NCI-H1417 treated with DMSO at 0.1 percent for 48 hours (cell line): ENCODE measurements around the gene ZNF646.

ENCODE experiments used
- DNase-seq: peaks from one replicate; lab custom pipeline; 2025; lab: John Stamatoyannopoulos, UW

ZNF646 gene, protein sequence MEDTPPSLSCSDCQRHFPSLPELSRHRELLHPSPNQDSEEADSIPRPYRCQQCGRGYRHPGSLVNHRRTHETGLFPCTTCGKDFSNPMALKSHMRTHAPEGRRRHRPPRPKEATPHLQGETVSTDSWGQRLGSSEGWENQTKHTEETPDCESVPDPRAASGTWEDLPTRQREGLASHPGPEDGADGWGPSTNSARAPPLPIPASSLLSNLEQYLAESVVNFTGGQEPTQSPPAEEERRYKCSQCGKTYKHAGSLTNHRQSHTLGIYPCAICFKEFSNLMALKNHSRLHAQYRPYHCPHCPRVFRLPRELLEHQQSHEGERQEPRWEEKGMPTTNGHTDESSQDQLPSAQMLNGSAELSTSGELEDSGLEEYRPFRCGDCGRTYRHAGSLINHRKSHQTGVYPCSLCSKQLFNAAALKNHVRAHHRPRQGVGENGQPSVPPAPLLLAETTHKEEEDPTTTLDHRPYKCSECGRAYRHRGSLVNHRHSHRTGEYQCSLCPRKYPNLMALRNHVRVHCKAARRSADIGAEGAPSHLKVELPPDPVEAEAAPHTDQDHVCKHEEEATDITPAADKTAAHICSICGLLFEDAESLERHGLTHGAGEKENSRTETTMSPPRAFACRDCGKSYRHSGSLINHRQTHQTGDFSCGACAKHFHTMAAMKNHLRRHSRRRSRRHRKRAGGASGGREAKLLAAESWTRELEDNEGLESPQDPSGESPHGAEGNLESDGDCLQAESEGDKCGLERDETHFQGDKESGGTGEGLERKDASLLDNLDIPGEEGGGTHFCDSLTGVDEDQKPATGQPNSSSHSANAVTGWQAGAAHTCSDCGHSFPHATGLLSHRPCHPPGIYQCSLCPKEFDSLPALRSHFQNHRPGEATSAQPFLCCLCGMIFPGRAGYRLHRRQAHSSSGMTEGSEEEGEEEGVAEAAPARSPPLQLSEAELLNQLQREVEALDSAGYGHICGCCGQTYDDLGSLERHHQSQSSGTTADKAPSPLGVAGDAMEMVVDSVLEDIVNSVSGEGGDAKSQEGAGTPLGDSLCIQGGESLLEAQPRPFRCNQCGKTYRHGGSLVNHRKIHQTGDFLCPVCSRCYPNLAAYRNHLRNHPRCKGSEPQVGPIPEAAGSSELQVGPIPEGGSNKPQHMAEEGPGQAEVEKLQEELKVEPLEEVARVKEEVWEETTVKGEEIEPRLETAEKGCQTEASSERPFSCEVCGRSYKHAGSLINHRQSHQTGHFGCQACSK (N-terminal part only)

DNA sequence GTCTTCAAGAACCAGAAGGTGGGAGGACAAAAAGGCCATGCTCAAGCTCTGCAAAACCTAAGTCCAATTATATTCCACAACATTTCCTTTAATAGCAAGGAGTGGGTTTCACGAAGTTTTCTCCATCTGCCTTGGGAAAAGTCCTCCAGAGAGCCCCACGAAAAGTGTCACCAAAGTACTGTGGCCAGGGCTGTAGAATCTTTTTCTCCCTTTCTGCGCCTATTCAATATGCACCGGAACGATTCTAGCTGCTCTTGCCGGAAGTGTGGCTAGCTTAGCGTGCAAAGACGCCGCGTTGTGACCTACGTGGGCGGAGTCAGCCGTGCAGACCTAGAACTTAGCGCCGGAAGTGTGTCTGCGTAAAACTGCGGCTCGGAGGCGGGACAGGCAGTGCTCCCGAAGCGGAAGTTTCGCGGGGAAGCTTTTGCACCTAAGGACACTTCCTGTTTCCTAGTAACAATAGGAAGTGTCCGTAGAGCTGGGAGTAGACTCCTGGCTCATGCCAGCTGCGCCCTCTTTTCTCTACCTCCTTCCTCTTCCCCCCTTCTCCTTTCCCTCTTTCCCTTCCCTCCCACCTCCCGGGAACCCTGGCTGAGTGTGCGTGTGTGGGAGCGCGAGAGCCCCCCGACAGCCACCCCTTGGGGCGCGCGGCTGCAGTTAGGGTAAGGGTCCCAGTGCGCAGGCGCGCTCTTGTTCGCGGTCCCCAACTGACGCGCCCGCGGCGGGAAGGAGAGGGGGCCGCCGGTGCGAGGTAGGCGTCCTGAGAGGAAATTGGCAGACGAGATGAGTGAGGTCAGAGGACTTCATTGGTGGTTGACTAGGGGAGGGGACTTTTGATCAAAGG lies at the start of gene ZNF646, which contains the start of gene ZNF668:
TSS of gene ZNF646 (plus strand) at position 453 of the 844 bp plus-strand sequence. CDS start 1,903 bp downstream, outside the sequence.
TSS of gene ZNF668 (minus strand) at position 271 of the 844 bp plus-strand sequence. CDS start 9,781 bp downstream, outside the sequence.
- DNase-seq, result peak; percentile 95

DNA sequence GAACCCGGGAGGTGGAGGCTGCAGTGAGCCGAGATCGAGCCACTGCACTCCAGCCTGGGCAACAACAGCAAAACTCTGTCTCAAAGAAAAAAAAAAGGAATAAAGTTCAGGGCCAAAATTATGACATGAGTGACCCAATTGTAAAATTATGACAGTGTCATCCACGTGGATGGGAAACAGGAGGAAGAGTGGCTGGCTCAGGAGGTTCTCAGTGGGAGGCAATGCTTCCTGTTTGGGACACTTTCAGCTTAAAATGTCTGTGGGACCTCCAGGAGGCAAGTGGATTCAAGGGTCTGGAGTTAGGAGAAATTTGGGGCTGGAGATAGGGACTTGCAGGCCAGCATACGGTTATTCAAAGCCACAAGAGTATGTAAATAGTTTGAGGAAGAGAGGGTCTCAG lies 48.9 kb upstream of the ZNF646 start:
- DNase-seq, result no peak

DNA sequence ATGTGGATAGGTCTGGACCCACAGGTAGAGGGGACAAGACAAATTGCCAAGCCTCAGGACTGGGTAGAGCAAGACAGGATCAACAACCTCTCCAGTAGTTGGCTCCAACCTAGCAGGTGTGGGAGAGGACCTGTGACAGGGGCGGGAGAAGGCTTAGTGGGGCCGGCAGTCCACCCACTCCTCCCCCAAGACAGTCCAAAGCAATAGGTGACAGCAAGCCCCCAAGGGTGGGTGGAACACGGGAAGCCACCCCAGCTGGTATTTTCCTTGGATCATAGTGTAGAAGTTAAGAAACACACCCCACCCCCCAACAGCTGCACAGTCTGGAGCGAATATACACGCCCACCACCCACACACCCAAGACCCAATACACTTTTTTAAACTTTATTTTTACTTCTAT lies 45.0 kb upstream of the ZNF646 start:
- no peak for DNase-seq

DNA sequence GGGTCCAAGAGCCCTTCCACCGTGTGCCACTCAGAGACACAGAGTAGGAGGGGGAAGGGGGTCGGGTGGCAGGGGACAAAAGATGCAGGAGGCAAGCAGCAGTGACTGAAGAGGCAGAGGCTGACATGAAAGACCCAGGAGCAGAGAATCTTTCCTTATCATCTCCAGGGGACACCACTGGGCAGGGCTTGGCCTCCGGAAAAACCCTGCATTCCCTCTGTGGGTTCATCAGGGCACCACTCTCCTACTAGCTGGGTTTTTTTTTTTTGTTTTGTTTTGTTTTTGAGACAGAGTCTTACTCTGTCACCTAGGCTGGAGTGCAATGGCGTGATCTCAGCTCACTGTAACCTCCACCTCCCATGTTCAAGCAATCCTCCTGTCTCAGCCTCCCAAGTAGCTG lies 42.9 kb upstream of the ZNF646 start:
- no peak for DNase-seq

DNA sequence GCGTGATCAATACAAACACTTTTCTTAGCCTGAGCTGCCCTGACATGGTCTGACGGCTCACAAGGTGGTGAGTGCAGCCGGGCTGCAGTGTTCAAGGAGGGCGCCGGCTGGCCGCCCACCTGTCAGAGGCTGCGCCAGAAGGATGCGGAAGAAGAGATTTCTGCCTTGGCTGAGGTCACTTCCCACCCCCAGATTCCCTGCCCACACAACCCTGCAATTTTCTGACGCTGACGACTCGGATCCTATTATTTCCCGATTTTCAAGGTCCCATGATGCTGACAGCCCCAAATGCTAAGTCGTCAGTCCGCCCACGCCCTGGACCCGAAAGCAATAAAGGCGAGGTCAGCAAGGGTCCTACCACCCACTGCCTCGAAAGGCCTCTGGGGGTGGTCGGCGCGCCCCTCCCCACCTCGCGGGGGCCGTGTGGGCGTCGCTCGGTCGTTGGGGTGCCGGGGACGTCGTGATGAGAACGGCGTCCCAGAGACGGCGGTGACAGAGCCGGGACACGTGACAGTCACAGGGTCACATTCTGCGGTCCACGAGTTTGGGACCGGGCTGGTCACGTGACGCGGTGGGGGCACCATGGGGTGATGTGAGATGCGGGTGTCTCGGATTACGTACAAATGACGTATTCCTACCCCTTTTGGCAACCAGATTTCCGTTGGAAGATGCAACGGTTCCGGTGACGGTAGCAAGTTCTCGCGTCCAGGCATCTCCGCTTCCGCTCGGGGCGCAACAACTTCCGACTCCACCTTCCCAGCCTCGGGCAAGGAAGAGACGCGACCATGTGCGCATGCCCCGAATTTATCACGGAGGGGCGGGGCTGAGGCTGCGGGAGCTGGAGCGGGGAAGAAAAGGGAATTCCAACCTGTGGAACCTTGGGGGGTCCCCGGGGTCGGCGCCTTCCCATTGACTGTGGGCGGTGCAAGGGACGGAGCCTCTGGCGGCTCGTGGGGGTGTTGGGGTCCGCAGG lies 41.2 kb upstream of the ZNF646 start, which contains the start of gene STX4:
TSS of gene STX4 (plus strand) at position 823 of the 973 bp plus-strand sequence. CDS start 248 bp downstream, outside the sequence.
- DNase-seq, result peak; percentile 49

DNA sequence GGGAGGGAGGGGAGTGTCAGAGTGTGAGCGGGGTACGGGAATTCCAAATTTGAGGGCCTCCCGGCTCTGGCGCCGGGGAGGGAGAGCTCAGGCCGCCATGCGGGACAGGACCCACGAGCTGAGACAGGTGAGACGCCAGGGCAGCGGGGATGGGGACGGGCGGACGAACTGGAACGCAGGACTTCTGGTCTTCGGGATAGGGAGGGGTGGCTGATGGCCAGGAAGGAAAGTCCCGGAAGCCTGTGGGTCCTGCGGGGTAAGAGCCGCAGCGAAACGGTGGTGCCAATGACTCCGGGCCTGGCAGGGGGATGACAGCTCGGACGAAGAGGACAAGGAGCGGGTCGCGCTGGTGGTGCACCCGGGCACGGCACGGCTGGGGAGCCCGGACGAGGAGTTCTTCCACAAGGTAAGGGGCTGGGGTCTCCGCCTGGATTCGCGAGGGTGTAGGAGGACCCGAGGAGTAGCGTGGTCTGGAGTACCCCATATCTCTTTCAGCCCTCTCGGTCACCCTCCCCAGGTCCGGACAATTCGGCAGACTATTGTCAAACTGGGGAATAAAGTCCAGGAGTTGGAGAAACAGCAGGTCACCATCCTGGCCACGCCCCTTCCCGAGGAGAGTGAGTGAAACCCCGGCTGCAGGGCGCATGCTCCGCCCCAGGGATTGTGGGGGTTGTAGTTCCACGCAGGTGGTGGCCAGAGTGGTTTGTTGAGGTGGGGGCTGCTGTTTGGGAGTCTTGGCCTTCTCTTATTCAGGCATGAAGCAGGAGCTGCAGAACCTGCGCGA lies 40.3 kb upstream of the ZNF646 start:
- DNase-seq, result no peak

DNA sequence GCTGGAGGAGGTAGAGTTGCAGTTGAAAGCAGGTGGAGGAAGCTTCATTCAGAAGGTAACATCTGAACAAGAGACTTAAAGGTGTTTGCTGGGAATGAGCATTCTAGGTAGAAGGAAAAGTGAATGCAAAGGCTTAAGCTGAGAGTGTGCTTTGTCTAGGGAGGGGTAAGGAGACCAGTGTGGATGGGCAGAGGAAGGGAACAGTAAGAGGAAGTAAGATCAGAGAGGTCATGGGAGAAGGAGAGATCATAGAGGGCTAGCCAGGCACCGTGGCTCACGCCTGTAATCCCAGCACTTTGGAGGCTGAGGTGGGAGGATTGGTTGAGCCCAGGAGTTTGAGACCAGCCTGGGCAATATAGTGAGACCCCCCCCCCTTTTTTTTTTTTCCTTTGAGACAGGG lies 37.5 kb upstream of the ZNF646 start:
- no peak for DNase-seq

DNA sequence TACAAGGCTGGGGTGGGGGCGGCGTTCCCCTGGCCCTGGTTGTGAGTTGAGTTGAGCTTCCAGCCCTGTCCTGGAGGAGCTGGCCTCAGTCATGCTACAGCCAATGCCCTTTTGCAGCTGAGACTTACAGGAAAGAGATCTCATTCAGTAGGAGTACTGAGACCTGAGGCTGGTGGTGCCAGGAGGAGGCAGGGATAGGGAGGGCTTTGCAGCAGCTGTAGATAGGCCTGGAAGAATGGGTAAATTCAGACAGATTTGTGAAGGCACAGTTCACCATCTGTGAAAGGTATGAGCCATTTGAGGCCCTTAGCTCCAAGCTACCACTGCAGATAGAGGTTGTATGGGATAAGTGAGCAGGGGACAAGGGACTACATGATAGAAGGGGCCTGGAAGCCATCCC lies 35.2 kb upstream of the ZNF646 start:
- DNase-seq, result no peak

DNA sequence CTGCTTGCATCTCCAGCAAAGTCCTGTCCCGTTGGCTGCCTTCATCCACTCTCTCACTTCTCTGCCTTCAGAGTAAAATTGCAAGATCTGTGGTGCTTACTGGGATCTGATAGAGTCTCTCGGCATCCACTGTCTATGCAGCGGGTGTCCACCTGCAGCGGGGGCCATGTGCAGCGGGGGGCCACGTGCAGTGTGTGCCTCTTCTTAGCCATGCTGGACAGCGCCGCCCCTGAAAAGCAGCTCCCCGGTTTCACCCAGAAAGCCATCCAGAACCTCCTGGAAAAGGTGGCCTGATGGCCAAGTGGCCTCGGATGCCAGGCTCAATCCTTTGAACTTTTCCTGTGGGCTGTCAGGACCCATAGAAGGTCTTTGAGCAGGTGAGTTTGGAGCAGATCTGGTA lies 31.4 kb upstream of the ZNF646 start:
- DNase-seq, result no peak

DNA sequence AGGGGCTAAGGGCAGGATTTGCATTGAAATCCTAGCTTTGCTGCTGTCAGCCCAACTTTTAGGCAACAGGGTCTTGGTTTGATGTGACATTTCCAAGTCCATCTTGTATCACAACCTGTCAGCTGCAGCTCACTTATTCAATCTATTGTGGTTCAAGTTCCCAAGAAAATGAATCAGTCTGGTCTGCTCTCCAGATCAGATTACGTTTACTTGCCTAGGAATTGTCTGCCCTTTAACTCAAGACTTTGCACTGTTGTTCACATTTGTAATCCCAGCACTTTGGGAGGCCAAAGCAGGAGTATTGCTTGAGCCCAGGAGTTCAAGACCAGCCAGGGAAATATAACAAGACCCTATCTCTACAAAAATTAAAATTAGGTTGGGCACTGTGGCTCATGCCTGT lies 30.9 kb upstream of the ZNF646 start:
- no peak for DNase-seq

DNA sequence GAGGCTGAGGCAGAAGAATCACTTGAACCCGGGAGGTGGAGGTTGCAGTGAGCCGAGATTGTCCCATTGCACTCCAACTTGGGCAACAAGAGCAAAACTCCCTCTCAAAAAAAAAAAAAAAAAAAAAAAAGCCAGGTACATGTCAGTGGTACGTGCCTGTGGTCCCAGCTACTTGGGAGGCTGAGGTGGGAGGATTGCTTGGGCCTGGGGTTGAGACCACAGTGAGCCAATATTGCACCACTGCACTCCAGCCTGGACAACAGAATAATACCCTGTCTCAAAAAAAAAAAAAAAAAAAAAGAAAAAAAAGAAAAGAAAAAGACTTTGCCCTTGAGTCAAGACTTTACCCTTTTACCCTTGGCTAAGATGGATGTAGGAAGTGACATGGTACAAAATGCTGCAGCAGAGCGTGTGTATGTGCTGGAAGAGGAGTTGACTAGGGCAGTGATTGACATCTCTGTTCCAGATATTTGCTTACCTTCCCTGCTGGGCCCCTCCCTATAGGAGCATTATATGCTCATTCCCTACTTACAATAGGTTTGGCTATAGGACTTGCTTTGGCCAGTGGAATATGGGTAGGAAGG lies 30.2 kb upstream of the ZNF646 start:
- DNase-seq, result no peak

DNA sequence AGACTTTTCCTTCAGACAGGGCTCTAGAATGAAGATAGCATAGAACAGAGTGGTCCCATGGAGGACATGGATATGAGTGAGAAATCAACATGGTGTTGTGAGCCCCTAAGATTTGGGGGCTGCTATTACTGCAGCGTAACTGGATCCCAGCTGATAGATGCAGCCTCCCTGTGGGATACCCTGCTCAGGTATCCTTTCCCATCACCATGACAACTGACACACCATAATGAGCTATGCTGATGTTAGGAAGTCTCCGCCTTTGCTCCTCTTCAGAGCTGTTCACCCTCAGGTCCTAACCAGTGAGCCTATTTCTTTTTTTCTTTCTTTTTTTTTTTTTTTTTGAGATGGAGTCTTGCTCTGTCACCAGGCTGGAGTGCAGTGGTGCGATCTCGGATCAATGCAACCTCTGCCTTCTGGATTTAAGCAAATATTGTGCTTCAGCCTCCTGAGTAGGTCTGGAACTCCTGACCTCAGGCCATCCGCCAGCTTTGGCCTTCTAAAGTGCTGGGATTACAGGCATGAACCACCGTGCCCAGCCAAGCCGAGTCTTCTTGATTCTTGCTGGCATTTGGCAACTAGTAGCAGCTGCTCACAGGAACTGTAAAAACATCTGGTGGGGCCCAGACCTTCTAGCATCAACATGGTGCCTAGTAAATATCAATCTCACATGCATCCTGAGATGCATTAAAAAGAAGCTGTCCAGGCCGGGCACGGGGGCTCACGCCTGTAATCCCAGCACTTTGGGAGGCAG lies 23.8 kb upstream of the ZNF646 start:
- no peak for DNase-seq

DNA sequence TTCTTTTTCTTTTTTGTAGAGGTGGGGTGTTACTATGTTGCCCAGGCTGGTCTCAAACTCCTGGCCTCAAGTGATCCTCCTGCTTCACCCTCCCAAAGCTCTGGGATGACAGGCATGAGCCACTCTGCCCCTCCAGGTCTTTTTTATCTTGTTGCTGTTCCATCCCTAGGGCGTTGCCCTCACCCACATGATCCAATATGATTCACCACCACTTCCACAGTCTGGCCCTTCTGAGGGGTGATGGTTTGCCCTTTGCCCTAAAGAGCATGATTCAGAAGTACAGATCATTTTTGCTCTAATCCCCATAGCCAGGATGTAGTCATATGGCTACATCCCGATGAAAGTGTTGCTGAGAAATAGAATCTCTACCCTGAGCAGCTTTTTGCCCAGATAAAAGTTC lies 22.1 kb upstream of the ZNF646 start:
- no peak for DNase-seq

DNA sequence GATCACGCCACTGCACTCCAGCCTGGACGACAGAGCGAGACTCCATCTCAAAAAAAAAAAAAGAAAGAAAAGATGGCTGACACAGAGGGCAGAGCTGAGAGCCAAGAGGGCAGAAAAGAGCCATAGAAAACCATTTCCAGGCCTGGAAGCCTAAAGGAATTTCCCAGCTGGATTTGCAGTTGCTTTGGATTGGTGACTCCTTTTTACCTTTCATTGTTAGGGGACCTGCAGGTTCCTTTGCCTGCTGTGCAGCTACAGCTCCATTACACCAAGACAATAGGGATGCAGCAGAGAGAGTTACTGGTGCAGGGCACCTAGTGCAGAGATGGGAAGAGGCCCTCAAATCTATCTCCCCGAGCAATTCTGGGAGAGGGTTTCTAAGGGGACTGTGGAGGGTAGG lies 18.6 kb upstream of the ZNF646 start:
- no peak for DNase-seq

DNA sequence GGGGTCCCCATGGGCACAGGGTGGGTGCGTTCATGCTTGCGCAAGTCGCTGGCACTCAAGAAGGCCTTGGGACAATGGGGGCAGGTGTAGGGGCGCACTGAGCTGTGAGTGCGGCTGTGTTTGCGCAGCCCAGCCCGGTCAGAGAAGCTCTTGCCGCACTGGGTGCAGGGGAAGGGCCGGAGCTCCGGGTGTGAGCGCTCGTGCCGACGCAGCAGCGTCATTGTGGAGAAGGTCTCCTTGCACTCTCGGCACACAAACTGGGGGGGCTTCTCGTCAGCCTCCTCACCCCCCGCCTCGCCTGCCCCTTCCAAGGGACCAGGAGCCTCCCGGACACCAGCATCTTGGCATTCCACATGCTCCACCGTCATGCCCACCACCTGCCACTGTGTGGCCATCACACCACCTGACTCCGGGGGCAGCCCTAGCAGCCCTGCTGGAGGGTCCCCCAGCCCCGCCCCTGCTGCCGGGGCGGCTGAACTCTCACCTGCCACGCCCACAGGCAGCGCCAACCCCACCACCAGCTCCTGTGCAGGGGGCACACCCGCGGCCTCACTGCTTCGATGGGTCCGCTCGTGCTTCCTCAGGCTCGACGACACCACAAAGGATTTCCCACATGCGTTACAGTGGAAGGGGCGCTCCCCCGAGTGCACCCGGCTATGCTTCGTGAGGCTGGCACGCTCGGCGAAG lies 13.0 kb upstream of the ZNF646 start:
- DNase-seq, result no peak

DNA sequence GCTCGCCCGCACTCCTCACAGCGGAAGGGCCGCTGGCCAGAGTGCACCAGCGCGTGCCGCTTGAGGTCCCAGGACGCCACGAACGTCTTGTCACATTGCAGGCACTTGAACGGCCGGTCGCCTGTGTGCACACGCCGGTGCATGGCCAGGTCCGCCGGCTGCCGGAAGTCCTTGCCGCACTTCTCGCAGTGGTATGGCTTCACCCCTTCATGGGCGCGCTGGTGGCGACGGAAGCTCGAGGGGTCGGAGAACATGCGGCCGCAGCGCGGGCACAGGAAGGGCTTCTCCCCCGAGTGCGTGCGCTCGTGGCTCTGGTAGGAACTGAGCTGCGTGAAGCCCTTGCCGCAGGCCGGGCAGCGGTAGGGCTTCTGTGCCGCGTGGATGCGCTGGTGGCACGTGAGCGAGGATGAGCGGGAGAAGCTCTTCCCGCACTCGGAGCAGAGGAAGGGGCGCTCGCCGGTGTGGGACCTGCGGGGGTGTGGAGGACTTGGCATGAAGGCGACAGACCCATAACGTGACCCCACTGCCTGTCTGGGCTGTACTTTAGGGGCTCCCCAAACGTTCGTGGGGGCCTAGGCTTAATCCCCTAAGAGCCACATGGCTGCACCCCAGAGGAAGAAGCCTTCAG lies 12.3 kb upstream of the ZNF646 start:
- no peak for DNase-seq

DNA sequence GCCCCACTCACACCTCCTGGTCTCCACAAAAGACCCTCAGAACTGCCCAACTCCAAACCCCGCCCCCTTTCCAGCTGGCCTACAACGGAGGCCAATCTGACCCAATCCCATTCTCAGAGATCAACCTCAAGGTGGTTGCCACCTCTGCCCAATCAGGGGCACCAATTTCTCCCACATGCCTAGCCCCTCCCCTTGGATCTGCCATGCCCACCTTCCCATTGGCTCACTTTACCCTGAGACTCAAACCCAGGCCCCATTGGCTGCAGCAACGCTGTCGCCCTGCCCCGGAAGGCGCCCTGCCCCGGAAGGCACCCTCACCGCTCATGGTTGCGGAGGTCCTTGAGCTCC lies 10.8 kb upstream of the ZNF646 start:
- DNase-seq, result no peak
